Measurements from ENCODE around the gene CD53.

DNA sequence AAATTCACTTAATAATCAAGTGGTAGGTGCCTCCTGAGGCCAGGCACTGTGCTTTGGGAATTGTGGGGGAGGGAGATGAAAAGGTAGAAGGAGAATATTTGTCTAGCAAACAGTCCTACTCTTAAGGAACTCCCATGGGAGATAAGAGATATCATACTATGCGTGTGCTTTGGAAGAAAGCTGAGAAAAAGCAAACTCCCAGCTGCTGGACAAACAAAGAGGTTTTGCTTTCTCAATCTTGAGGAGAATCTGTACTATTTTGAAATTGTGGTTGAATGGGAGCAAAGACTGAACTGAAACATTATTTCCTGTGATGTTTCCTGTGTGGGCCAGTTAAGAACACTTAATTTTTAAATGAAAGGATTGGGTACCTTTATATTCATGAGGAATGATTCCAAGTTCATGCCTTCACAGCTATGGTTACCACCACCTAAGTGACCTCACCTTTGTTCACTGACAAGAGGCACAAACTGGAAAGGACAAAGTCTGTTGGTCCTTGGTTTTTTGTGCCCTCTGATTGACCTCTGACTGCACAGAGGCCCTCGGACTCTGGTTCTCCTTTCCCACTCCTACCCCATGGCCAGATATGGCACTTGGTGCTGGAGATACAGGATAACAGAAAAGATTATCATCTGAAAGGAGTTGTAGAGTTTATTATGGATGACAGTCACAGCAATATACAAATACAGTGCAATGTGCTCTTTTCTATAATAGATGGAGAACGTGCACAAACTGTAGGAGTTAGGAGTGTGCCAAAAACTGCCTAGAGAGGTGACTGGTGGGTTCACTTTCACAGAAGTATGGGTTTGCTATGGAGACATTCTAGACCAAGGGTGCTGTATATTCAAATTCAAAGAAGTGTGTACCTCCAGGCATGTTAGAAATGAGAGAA is 1.6 kb downstream of the CD53 start:
- TF ChIP-seq, protein P1, sequence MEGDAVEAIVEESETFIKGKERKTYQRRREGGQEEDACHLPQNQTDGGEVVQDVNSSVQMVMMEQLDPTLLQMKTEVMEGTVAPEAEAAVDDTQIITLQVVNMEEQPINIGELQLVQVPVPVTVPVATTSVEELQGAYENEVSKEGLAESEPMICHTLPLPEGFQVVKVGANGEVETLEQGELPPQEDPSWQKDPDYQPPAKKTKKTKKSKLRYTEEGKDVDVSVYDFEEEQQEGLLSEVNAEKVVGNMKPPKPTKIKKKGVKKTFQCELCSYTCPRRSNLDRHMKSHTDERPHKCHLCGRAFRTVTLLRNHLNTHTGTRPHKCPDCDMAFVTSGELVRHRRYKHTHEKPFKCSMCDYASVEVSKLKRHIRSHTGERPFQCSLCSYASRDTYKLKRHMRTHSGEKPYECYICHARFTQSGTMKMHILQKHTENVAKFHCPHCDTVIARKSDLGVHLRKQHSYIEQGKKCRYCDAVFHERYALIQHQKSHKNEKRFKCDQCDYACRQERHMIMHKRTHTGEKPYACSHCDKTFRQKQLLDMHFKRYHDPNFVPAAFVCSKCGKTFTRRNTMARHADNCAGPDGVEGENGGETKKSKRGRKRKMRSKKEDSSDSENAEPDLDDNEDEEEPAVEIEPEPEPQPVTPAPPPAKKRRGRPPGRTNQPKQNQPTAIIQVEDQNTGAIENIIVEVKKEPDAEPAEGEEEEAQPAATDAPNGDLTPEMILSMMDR (IDR thresholded peaks at IDR 0.05): no peak
- TF ChIP-seq POLR2AphosphoS5 (IDR thresholded peaks at IDR 0.05; ENCODE audit: low read depth, low read length) (no peak), SIN3A (IDR thresholded peaks at IDR 0.05; ENCODE audit: borderline replicate concordance, insufficient read depth, low read depth, low read length) (no peak)
